Measurements from ENCODE around the gene ACBD6. TPM values are rescaled to one million over a fixed set of nuclear protein-coding genes. Genes with fewer than 3 reads are reported as not detected.

The ACBD6 gene
- total and polyA plus RNA-seq, 8 donors = 8.9 to 48.8 (median 37.7) TPM

GRCh38 chr1:180451504-180451903 is 50.9 kb downstream of the ACBD6 start:
- Histone ChIP-seq H3K9me3 (peaks cover 0 to 14% (median 9%) of the 10 kb centered on the region in 4 donors), H3K36me3 (peaks cover 0 to 18% (median 5%) of the 10 kb centered on the region in 4 donors), H3K4me1 (no peaks in the 10 kb centered on the region), H3K27ac (no peak overlapping the region), H3K27me3 (no peaks in the 10 kb centered on the region), H3K4me3 (no peak overlapping the region)
- DNase-seq = no peak
- intact Hi-C loops (cut with DNase I; ENCODE audit: low total_unique reads) = no loop called here
- TF ChIP-seq POLR2AphosphoS5 (IDR thresholded peaks at IDR 0.05) (no peak), POLR2A (IDR thresholded peaks at IDR 0.05) (no peak), CTCF (IDR thresholded peaks at IDR 0.05) (no peak), EP300 (IDR thresholded peaks at IDR 0.05) (no peak)

- no peak overlapping the region for H3K4me3 ChIP-seq
- H3K36me3 ChIP-seq = no peaks in the 10 kb centered on the region
- WGBS, 5 donors = 91 to 94% (median 92%) methylated on average over 2 of the region's 2 CpGs
- no peak overlapping the region for H3K27ac ChIP-seq
- no peak for DNase-seq
- H3K9me3 ChIP-seq = peaks cover 0 to 12% (median 6%) of the 10 kb centered on the region in 4 donors
- no peak for TF ChIP-seq POLR2AphosphoS5 (IDR thresholded peaks at IDR 0.05)
- TF ChIP-seq CTCF (IDR thresholded peaks at IDR 0.05) = no peak
- intact Hi-C loops (cut with DNase I; ENCODE audit: low total_unique reads) = no loop called here
- H3K4me1 ChIP-seq = no peaks in the 10 kb centered on the region
- no peaks in the 10 kb centered on the region for H3K27me3 ChIP-seq
These were observed 57.9 kb downstream of the ACBD6 start for GRCh38 chr1:180444522-180444921.

GRCh38 chr1:180440335-180440734 is 62.0 kb downstream of the ACBD6 start:
- Histone ChIP-seq H3K27ac (no peak overlapping the region), H3K9me3 (peaks cover 0 to 12% (median 6%) of the 10 kb centered on the region in 4 donors), H3K4me1 (no peaks in the 10 kb centered on the region), H3K36me3 (peaks cover 0 to 5% (median 0%) of the 10 kb centered on the region in 4 donors), H3K27me3 (no peaks in the 10 kb centered on the region), H3K4me3 (no peak overlapping the region)
- no peak for DNase-seq
- TF ChIP-seq CTCF (IDR thresholded peaks at IDR 0.05) (no peak), POLR2AphosphoS5 (IDR thresholded peaks at IDR 0.05) (no peak), EP300 (IDR thresholded peaks at IDR 0.05) (no peak), POLR2A (IDR thresholded peaks at IDR 0.05) (no peak)
- 86 to 100% (median 94%) methylated on average over 1 of the region's 1 CpG for WGBS, 5 donors
- intact Hi-C loops (cut with DNase I; ENCODE audit: low total_unique reads) = no loop called here

GRCh38 chr1:180435566-180435965 is 66.8 kb downstream of the ACBD6 start:
- Histone ChIP-seq H3K4me1 (no peaks in the 10 kb centered on the region), H3K4me3 (no peak overlapping the region), H3K36me3 (peaks cover 0 to 5% (median 0%) of the 10 kb centered on the region in 4 donors), H3K9me3 (no peaks in the 10 kb centered on the region), H3K27ac (no peak overlapping the region), H3K27me3 (no peaks in the 10 kb centered on the region)
- DNase-seq = no peak
- intact Hi-C loops (cut with DNase I; ENCODE audit: low total_unique reads) = no loop called here
- TF ChIP-seq EP300 (IDR thresholded peaks at IDR 0.05) = no peak
- TF ChIP-seq POLR2A (IDR thresholded peaks at IDR 0.05) = no peak
- no peak for TF ChIP-seq CTCF (IDR thresholded peaks at IDR 0.05)
- TF ChIP-seq POLR2AphosphoS5 (IDR thresholded peaks at IDR 0.05) = no peak
- 96 to 99% (median 97%) methylated on average over 6 to 7 of the region's 7 CpGs for WGBS, 5 donors

Measured in stomach (tissue), 9 donors.